AG08396 (cell line): ENCODE results near the gene CNNM2.
"Not testable (repeated sequence)": the region's sequence is repeated elsewhere in the genome, so short reads cannot be mapped to it uniquely, and the experiment has no call there.

ENCODE experiments used
- DNase-seq: peaks from one replicate; pipeline ENCODE4 v3.0.0; 2012; ENCODE audit warnings: low spot score, mixed read lengths

The CNNM2 gene

GRCh38 chr10:102926842-102927241, 8.7 kb downstream of the CNNM2 start:
- DNase-seq, result no peak

- no peak for DNase-seq
These were observed 9.4 kb downstream of the CNNM2 start for GRCh38 chr10:102927311-102928010.

GRCh38 chr10:102928442-102928841, 10.3 kb downstream of the CNNM2 start:
- not testable (repeated sequence) for DNase-seq

- DNase-seq, result no peak
These were observed 12.6 kb downstream of the CNNM2 start for GRCh38 chr10:102930720-102931119.

- no peak for DNase-seq
These were observed 13.5 kb downstream of the CNNM2 start for GRCh38 chr10:102931643-102932042.

GRCh38 chr10:102935505-102935904, 17.4 kb downstream of the CNNM2 start:
- no peak for DNase-seq

- no peak for DNase-seq
These were observed 18.0 kb downstream of the CNNM2 start for GRCh38 chr10:102935939-102936605.

GRCh38 chr10:102941401-102941800, 23.3 kb downstream of the CNNM2 start:
- no peak for DNase-seq

GRCh38 chr10:102945449-102945848, 27.4 kb downstream of the CNNM2 start:
- no peak for DNase-seq

- no peak for DNase-seq
These were observed 27.9 kb downstream of the CNNM2 start for GRCh38 chr10:102945962-102946361.

- no peak for DNase-seq
These were observed 28.9 kb downstream of the CNNM2 start for GRCh38 chr10:102946992-102947391.

- DNase-seq, result no peak
These were observed 30.1 kb downstream of the CNNM2 start for GRCh38 chr10:102948176-102948575.

GRCh38 chr10:102948786-102949185, 30.7 kb downstream of the CNNM2 start:
- no peak for DNase-seq

GRCh38 chr10:102949916-102950315, 31.8 kb downstream of the CNNM2 start:
- DNase-seq, result no peak

- no peak for DNase-seq
These were observed 33.2 kb downstream of the CNNM2 start for GRCh38 chr10:102951316-102951715.

GRCh38 chr10:102959360-102959759, 41.3 kb downstream of the CNNM2 start:
- DNase-seq, result no peak

GRCh38 chr10:102960157-102960556, 42.1 kb downstream of the CNNM2 start:
- no peak for DNase-seq

GRCh38 chr10:102962267-102962666, 44.2 kb downstream of the CNNM2 start:
- DNase-seq, result no peak

- no peak for DNase-seq
These were observed 45.1 kb downstream of the CNNM2 start for GRCh38 chr10:102962951-102963755.

- no peak for DNase-seq
These were observed 45.6 kb downstream of the CNNM2 start for GRCh38 chr10:102963756-102964025.

- DNase-seq, result not testable (repeated sequence)
These were observed 46.0 kb downstream of the CNNM2 start for GRCh38 chr10:102964064-102964463.

GRCh38 chr10:102964713-102965112, 46.6 kb downstream of the CNNM2 start:
- DNase-seq, result no peak

- DNase-seq, result no peak
These were observed 47.3 kb downstream of the CNNM2 start for GRCh38 chr10:102965311-102965851.
